H1 (cell line): ENCODE results near the gene RAB7B. TPM values are rescaled to one million over a fixed set of nuclear protein-coding genes. Genes with fewer than 3 reads are reported as not detected.
A peak's percentile ranks its signal among the peaks of the same experiment; 100 is the strongest.

Source experiments
- CTCF ChIA-PET: fragments of 300-600 bp; sonication (Branson Sonifier 250); formaldehyde crosslinking; loops from one replicate; lab custom pipeline; 2021; ENCODE audit not compliant: partially characterized antibody; lab: Charles Lee
- POLR2A ChIA-PET: fragments of 300-600 bp; sonication (Branson Sonifier 250); formaldehyde crosslinking; loops from one replicate; lab custom pipeline; 2021; ENCODE audit warnings: inconsistent platforms; ENCODE audit not compliant: partially characterized antibody; lab: Charles Lee
- DNase-seq, 2 experiments: peaks; one replicate each; pipeline versions ENCODE4 v3.0.0 to v3.0.0-alpha.2; 2010 to 2022; ENCODE audit warnings: low spot score in 2 of 2, low read depth in 1 of 2, mixed read lengths in 1 of 2
- FAIRE-seq: peaks from 2 replicates; lab custom pipeline; 2011; peaks lifted over from hg19 to GRCh38; lab: Jason Lieb, UNC
- H2AFZ ChIP-seq: 2 replicates; pipeline ENCODE4 v1.8.1; 2012; ENCODE audit warnings: low read length, inconsistent platforms
- H2AK5ac ChIP-seq: 2 replicates; pipeline ENCODE4 v1.6.1; 2013; ENCODE audit warnings: low read depth, low read length
- H2BK120ac ChIP-seq: replicated peaks from 2 replicates; pipeline ENCODE3; 2013; ENCODE audit warnings: low read depth, low read length, inconsistent platforms
- H2BK12ac ChIP-seq: 2 replicates; pipeline ENCODE4 v1.6.1; 2013; ENCODE audit warnings: low read depth, low read length
- H2BK15ac ChIP-seq: 2 replicates; pipeline ENCODE4 v1.6.1; 2013; ENCODE audit warnings: low read length
- H2BK20ac ChIP-seq: 2 replicates; pipeline ENCODE4 v1.6.1; 2013; ENCODE audit warnings: low read length
- H2BK5ac ChIP-seq: 2 replicates; pipeline ENCODE4 v1.6.1; 2013; ENCODE audit warnings: low read depth, low read length
- H3K14ac ChIP-seq: 2 replicates; pipeline ENCODE4 v1.6.1; 2013; ENCODE audit warnings: inconsistent platforms; ENCODE audit not compliant: insufficient read length
- H3K18ac ChIP-seq: 2 replicates; pipeline ENCODE4 v1.6.1; 2013; ENCODE audit warnings: low read length; ENCODE audit errors: extremely low read depth
- H3K23ac ChIP-seq: 2 replicates; pipeline ENCODE4 v1.6.1; 2013; ENCODE audit warnings: inconsistent platforms; ENCODE audit not compliant: insufficient read length
- H3K23me2 ChIP-seq: 2 replicates; pipeline ENCODE4 v1.6.1; 2013; ENCODE audit warnings: low read depth, low read length
- H3K27ac ChIP-seq: 2 replicates; pipeline ENCODE4 v1.6.1; 2011; ENCODE audit warnings: low read depth, low read length, inconsistent platforms
- H3K27me3 ChIP-seq, 4 experiments: replicated peaks in 1 of 4; 1 replicate in 1 of 4; 2 replicates in 3 of 4; pipeline versions ENCODE4 v1.6.1 to v1.8.1; 2011 to 2013; ENCODE audit warnings: low read length in 3 of 4, mild to moderate bottlenecking in 3 of 4, inconsistent platforms in 2 of 4, mixed read lengths in 2 of 4, moderate library complexity in 1 of 4; ENCODE audit not compliant: control insufficient read depth in 3 of 4, insufficient read depth in 3 of 4; ENCODE audit errors: extremely low read depth in 1 of 4
- H3K36me3 ChIP-seq, 4 experiments: 2 replicates each; pipeline versions ENCODE4 v1.6.1 to v1.8.1; 2011 to 2013; ENCODE audit warnings: mild to moderate bottlenecking in 4 of 4, low read length in 3 of 4, moderate library complexity in 2 of 4, control low read depth in 1 of 4, inconsistent platforms in 1 of 4; ENCODE audit not compliant: insufficient read depth in 4 of 4, control insufficient read depth in 2 of 4
- H3K4ac ChIP-seq: replicated peaks from 2 replicates; pipeline ENCODE3; 2013; ENCODE audit warnings: low read length, low read depth, mixed read lengths, inconsistent platforms; ENCODE audit not compliant: insufficient read length
- H3K4me1 ChIP-seq, 4 experiments: replicated peaks in 1 of 4; 1 replicate in 1 of 4; 2 replicates in 3 of 4; pipeline versions ENCODE4 v1.6.1 to v1.8.1; 2011 to 2013; ENCODE audit warnings: low read length in 3 of 4, inconsistent platforms in 2 of 4, mixed read lengths in 1 of 4; ENCODE audit not compliant: insufficient read depth in 4 of 4, control insufficient read depth in 3 of 4
- H3K4me2 ChIP-seq, 2 experiments: 2 replicates each; pipeline versions ENCODE4 v1.6.1 to v1.8.1; 2011 to 2013; ENCODE audit warnings: low read depth in 2 of 2, low read length in 2 of 2, control low read depth in 1 of 2, inconsistent platforms in 1 of 2, mild to moderate bottlenecking in 1 of 2; ENCODE audit not compliant: insufficient read depth in 1 of 2
- H3K4me3 ChIP-seq, 4 experiments: fragments of 200-600, 300-600 bp in 1 of 4; sonication (generic), shearing (Covaris generic), sonication (Bioruptor Twin) in 1 of 4; 2 replicates each; pipeline versions ENCODE4 v1.5.1 to v1.8.1; 2011 to 2016; ENCODE audit warnings: low read length in 4 of 4, low read depth in 3 of 4, control low read depth in 2 of 4, inconsistent platforms in 2 of 4, mild to moderate bottlenecking in 2 of 4, mixed read lengths in 1 of 4, moderate library complexity in 1 of 4; ENCODE audit not compliant: insufficient read depth in 2 of 4; ENCODE audit errors: extremely low read depth in 1 of 4
- H3K56ac ChIP-seq: replicated peaks from 2 replicates; pipeline ENCODE3; 2013; ENCODE audit warnings: low read depth, mild to moderate bottlenecking, mixed read lengths, low read length, inconsistent platforms; ENCODE audit not compliant: insufficient read length
- H3K79me1 ChIP-seq: 2 replicates; pipeline ENCODE4 v1.6.1; 2013; ENCODE audit warnings: low read depth, low read length, control low read depth
- H3K79me2 ChIP-seq, 2 experiments: 2 replicates each; pipeline versions ENCODE4 v1.6.1 to v1.8.1; 2012 to 2013; ENCODE audit warnings: low read length in 2 of 2, mild to moderate bottlenecking in 2 of 2, inconsistent platforms in 1 of 2; ENCODE audit not compliant: insufficient read depth in 2 of 2, control insufficient read depth in 1 of 2
- H3K9ac ChIP-seq, 4 experiments: replicated peaks in 1 of 4; 1 replicate in 1 of 4; 2 replicates in 3 of 4; pipeline versions ENCODE4 v1.6.1 to v1.8.1; 2011 to 2013; ENCODE audit warnings: low read depth in 3 of 4, low read length in 3 of 4, control low read depth in 2 of 4, mild to moderate bottlenecking in 2 of 4, moderate library complexity in 2 of 4, inconsistent platforms in 1 of 4; ENCODE audit errors: extremely low read depth in 1 of 4
- H3K9me3 ChIP-seq, 2 experiments: 2 replicates each; pipeline versions ENCODE4 v1.6.1 to v1.8.1; 2012 to 2013; ENCODE audit warnings: mild to moderate bottlenecking in 2 of 2, moderate library complexity in 2 of 2, control low read depth in 1 of 2, inconsistent platforms in 1 of 2, low read depth in 1 of 2, low read length in 1 of 2, mixed read lengths in 1 of 2; ENCODE audit not compliant: insufficient read depth in 2 of 2
- H4K20me1 ChIP-seq, 2 experiments: replicated peaks in 1 of 2; 2 replicates each; pipeline versions ENCODE3 to v1.8.1; 2011 to 2013; ENCODE audit warnings: inconsistent platforms in 2 of 2, low read length in 2 of 2, mild to moderate bottlenecking in 1 of 2; ENCODE audit not compliant: insufficient read depth in 2 of 2, control insufficient read depth in 1 of 2
- H4K5ac ChIP-seq: 2 replicates; pipeline ENCODE4 v1.6.1; 2013; ENCODE audit warnings: low read length, low read depth, mixed read lengths, inconsistent platforms; ENCODE audit not compliant: insufficient read length
- H4K8ac ChIP-seq: 2 replicates; pipeline ENCODE4 v1.8.0; 2013; ENCODE audit warnings: mild to moderate bottlenecking, moderate library complexity, low read length, inconsistent platforms; ENCODE audit not compliant: insufficient read depth; ENCODE audit errors: extremely low read depth
- H4K91ac ChIP-seq: replicated peaks from 2 replicates; pipeline ENCODE3; 2013; ENCODE audit warnings: low read length, mixed read lengths, inconsistent platforms; ENCODE audit not compliant: insufficient read length
- EZH2 ChIP-seq: fragments of 200-600 bp; sonication (generic); IDR thresholded peaks from 2 replicates; pipeline ENCODE4 v1.7.1; 2012; ENCODE audit warnings: low read depth, mild to moderate bottlenecking, moderate library complexity, low read length, inconsistent platforms; ENCODE audit not compliant: severe bottlenecking
- GABPA ChIP-seq: IDR thresholded peaks from 2 replicates; pipeline ENCODE4 v1.6.1; 2011; ENCODE audit warnings: mild to moderate bottlenecking, low read length, moderate library complexity, borderline replicate concordance; ENCODE audit not compliant: insufficient read depth
- HDAC6 ChIP-seq: IDR thresholded peaks from one replicate; pipeline ENCODE4 v1.7.1; 2012; ENCODE audit warnings: low read depth, mild to moderate bottlenecking, inconsistent platforms, low read length, moderate library complexity
- JUND ChIP-seq: IDR thresholded peaks from 2 replicates; pipeline ENCODE4 v1.6.1; 2011; ENCODE audit warnings: mild to moderate bottlenecking, improper control_type of control experiment, low read length
- KDM1A ChIP-seq: fragments of 200-600, 300-600 bp; sonication (generic); IDR thresholded peaks from 2 replicates; pipeline ENCODE4 v1.7.1; 2016; ENCODE audit warnings: mild to moderate bottlenecking, low read length, borderline replicate concordance
- KDM4A ChIP-seq: IDR thresholded peaks from one replicate; pipeline ENCODE4 v1.7.1; 2012; ENCODE audit warnings: low read depth, mild to moderate bottlenecking, moderate library complexity, low read length, inconsistent platforms; ENCODE audit not compliant: severe bottlenecking
- MAFK ChIP-seq: IDR thresholded peaks from 2 replicates; pipeline ENCODE4 v1.6.1; 2012; ENCODE audit warnings: low read depth, mild to moderate bottlenecking, improper control_type of control experiment, low read length
- RFX5 ChIP-seq: IDR thresholded peaks from 2 replicates; pipeline ENCODE4 v1.6.1; 2011; ENCODE audit warnings: low read depth, low read length, improper control_type of control experiment, borderline replicate concordance
- SAP30 ChIP-seq: fragments of 300-600 bp; sonication (generic); IDR thresholded peaks from 2 replicates; pipeline ENCODE4 v1.7.1; 2012; ENCODE audit warnings: low read length, moderate library complexity, mild to moderate bottlenecking, inconsistent platforms; ENCODE audit not compliant: insufficient read depth, insufficient replicate concordance
- SIN3A ChIP-seq, 2 experiments: IDR thresholded peaks in 1 of 2; conservative IDR thresholded peaks in 1 of 2; 2 replicates each; pipeline ENCODE4 v1.6.1; 2011 to 2012; ENCODE audit warnings: low read length in 2 of 2, improper control_type of control experiment in 1 of 2, low read depth in 1 of 2, mild to moderate bottlenecking in 1 of 2
- WGBS, 2 experiments: shearing (Covaris generic) in 1 of 2; methylation state at CpG; one replicate each; pipeline versions ENCODE4 v1.1.6 to v1.1.7; 2013 to 2015; ENCODE audit warnings: low lambda C conversion rate in 2 of 2, mixed read lengths in 2 of 2, inconsistent platforms in 1 of 2, low coverage in 1 of 2, missing lambda C conversion rate in 1 of 2; ENCODE audit not compliant: insufficient replicate concordance in 2 of 2, insufficient coverage in 1 of 2, insufficient read length in 1 of 2; ENCODE audit errors: extremely low coverage in 1 of 2, missing lambda C conversion rate in 1 of 2; 5-methylcytosine and 5-hydroxymethylcytosine counted together
- polyA plus RNA-seq, 7 experiments: library from polyadenylated mRNA; depleted of rRNA in 3 of 7; stranded (reverse) in 5 of 7; unstranded in 2 of 7; fragments of >200 nt in 5 of 7; fragments of 200-250 nt in 2 of 7; gene quantifications; 1 replicate in 5 of 7; 2 replicates in 1 of 7; 4 replicates in 1 of 7; pipeline versions ENCODE4 v1.2.1 to v1.2.3, GENCODE V29; 2011 to 2013; ENCODE audit warnings: missing spikeins in 2 of 7, mixed read lengths in 2 of 7
- total RNA-seq: library from RNA; stranded (reverse); fragmentation: NEBNext Ultra II Directional; extraction: Animal tissue kit (Norgen Biotek cat#: 25700); gene quantifications from 2 replicates; pipeline ENCODE4 v1.2.1, GENCODE V29; 2021

RAB7B gene
- total and polyA plus RNA-seq, 2 of the 8 experiments (the other 6 are each of a cell fraction or from before 2014, with no cell fraction given) = 0.05 TPM; not detected in 1

- Histone ChIP-seq H3K4ac (peak overlapping the region; percentile 19), H3K4me2 (no peak overlapping the region), H4K5ac (no peak overlapping the region), H3K4me3 (no peak overlapping the region), H3K79me1 (no peaks in the 10 kb centered on the region), H2BK20ac (0 out of 2 replicates have a peak overlapping the region, but pooled peaks have one; percentile 72), H4K91ac (peak overlapping the region; percentile 22), H3K27me3 (no peaks in the 10 kb centered on the region; a peak in 1 of 7 replicates), H2BK5ac (peak overlapping the region; percentile 52; the same call in 1 of the 2 replicates), H3K14ac (no peak overlapping the region), H4K20me1 (no peaks in the 10 kb centered on the region), H3K36me3 (no peaks in the 10 kb centered on the region), H2BK120ac (peak overlapping the region; percentile 60), H2BK15ac (0 out of 2 replicates have a peak overlapping the region, but pooled peaks have one; percentile 2), H3K4me1 (peaks cover 7 to 16% (median 14%) of the 10 kb centered on the region in 4 experiments), H3K56ac (no peak overlapping the region), H4K8ac (no peak overlapping the region), H2BK12ac (peak overlapping the region; percentile 92; the same call in 1 of the 2 replicates), H2AK5ac (peak overlapping the region; percentile 60; the same call in 1 of the 2 replicates), H2AFZ (no peak overlapping the region), H3K79me2 (no peaks in the 10 kb centered on the region), H3K18ac (no peak overlapping the region), H3K9ac (no peak overlapping the region), H3K23me2 (no peaks in the 10 kb centered on the region), H3K27ac (no peak overlapping the region), H3K23ac (no peak overlapping the region), H3K9me3 (no peaks in the 10 kb centered on the region)
- no peak for TF ChIP-seq SIN3A (conservative IDR thresholded peaks at IDR 0.05 in 1 of 2, IDR thresholded peaks at IDR 0.05 in 1 of 2; ENCODE audit: low read depth in 1 of 2, low read length in 2 of 2)
- TF ChIP-seq KDM1A = no peak
- no peak for TF ChIP-seq GABPA
- TF ChIP-seq MAFK = no peak
- no peak for TF ChIP-seq SAP30
- no peak for TF ChIP-seq RFX5
- no peak for TF ChIP-seq HDAC6
- TF ChIP-seq EZH2 = no peak
- TF ChIP-seq KDM4A = no peak
- TF ChIP-seq JUND = no peak
- POLR2A ChIA-PET = interaction anchor here (1.0 to 1.8 kb wide), 3 partner anchors 9 to 191 kb away, joined by 3 to 5 read pairs (median 4); no protein-coding TSS in a partner anchor
- CTCF ChIA-PET = interaction anchor here (0.6 to 11.0 kb wide), 12 partner anchors 10 to 194 kb away, joined by 3 to 110 read pairs (median 6); no protein-coding TSS in a partner anchor
- DNase-seq = no peak
- WGBS, 2 experiments = 85% methylated on average over 5 of the region's 5 CpGs; no CpG with 5 or more reads in 1 of the 2 experiments
- FAIRE-seq = no peak
Measured at GRCh38 chr1:205940710-205941109, 62.5 kb downstream of the RAB7B start.
